Liver (tissue), 9 donors: ENCODE measurements around the gene BTRC. TPM values are rescaled to one million over a fixed set of nuclear protein-coding genes. Genes with fewer than 3 reads are reported as not detected.
A peak's percentile ranks its signal among the peaks of the same experiment; 100 is the strongest.

ENCODE experiments used
- DNase-seq: peaks from one replicate; pipeline ENCODE4 v3.0.0-alpha.2; 2017; ENCODE audit warnings: low spot score
- H3K27ac ChIP-seq, 2 donors: one replicate each; pipeline ENCODE4 v1.7.0; 2013; ENCODE audit warnings: inconsistent platforms in 2 of 2, low read length in 2 of 2, control low read depth in 1 of 2, low read depth in 1 of 2, mild to moderate bottlenecking in 1 of 2
- H3K27me3 ChIP-seq, 4 donors: one replicate each; pipeline versions ENCODE4 v1.6.1 to v1.7.0; 2013; ENCODE audit warnings: low read length in 3 of 4, inconsistent platforms in 1 of 4, mild to moderate bottlenecking in 1 of 4, moderate library complexity in 1 of 4; ENCODE audit not compliant: control insufficient read depth in 4 of 4, insufficient read depth in 4 of 4
- H3K36me3 ChIP-seq, 4 donors: one replicate each; pipeline versions ENCODE4 v1.6.1 to v1.7.0; 2013; ENCODE audit warnings: low read length in 3 of 4, mild to moderate bottlenecking in 3 of 4, low read depth in 1 of 4, moderate library complexity in 1 of 4; ENCODE audit not compliant: control insufficient read depth in 4 of 4, insufficient read depth in 3 of 4
- H3K4me1 ChIP-seq, 4 donors: one replicate each; pipeline versions ENCODE4 v1.6.1 to v1.7.0; 2013; ENCODE audit warnings: low read length in 3 of 4, mild to moderate bottlenecking in 3 of 4, moderate library complexity in 1 of 4; ENCODE audit not compliant: control insufficient read depth in 4 of 4, insufficient read depth in 4 of 4
- H3K4me3 ChIP-seq, 3 donors: one replicate each; pipeline versions ENCODE4 v1.6.1 to v1.7.0; 2013; ENCODE audit warnings: low read length in 3 of 3, control low read depth in 1 of 3, low read depth in 1 of 3, mild to moderate bottlenecking in 1 of 3
- H3K9ac ChIP-seq, 2 donors: one replicate each; pipeline ENCODE4 v1.7.0; 2013; ENCODE audit warnings: low read length in 2 of 2, mild to moderate bottlenecking in 2 of 2, moderate library complexity in 2 of 2, control low read depth in 1 of 2, low read depth in 1 of 2
- H3K9me3 ChIP-seq, 4 donors: one replicate each; pipeline versions ENCODE4 v1.6.1 to v1.7.0; 2013; ENCODE audit warnings: low read length in 3 of 4; ENCODE audit not compliant: control insufficient read depth in 4 of 4
- CTCF ChIP-seq: fragments of 150-350 bp; IDR thresholded peaks from 2 replicates; pipeline ENCODE4 v1.5.1; 2017; ENCODE audit warnings: improper control_type of control experiment, low read depth, low read length; ENCODE audit not compliant: missing input control
- EGR1 ChIP-seq, 2 donors: IDR thresholded peaks; 2 replicates each; pipeline ENCODE4 v1.6.1; 2016 to 2018; ENCODE audit warnings: antibody characterized with exemption in 2 of 2, low read depth in 2 of 2
- FOXA2 ChIP-seq: IDR thresholded peaks from 2 replicates; pipeline ENCODE4 v1.6.1; 2016; ENCODE audit warnings: antibody characterized with exemption
- GABPA ChIP-seq, 2 donors: IDR thresholded peaks in 1 of 2; conservative IDR thresholded peaks in 1 of 2; 2 replicates each; pipeline ENCODE4 v1.6.1; 2016; ENCODE audit warnings: antibody characterized with exemption in 2 of 2, mild to moderate bottlenecking in 1 of 2, moderate library complexity in 1 of 2
- JUND ChIP-seq, 2 donors: IDR thresholded peaks; 2 replicates each; pipeline ENCODE4 v1.6.1; 2016; ENCODE audit warnings: antibody characterized with exemption in 2 of 2
- NR2F2 ChIP-seq: IDR thresholded peaks from 2 replicates; pipeline ENCODE4 v1.6.1; 2016; ENCODE audit warnings: antibody characterized with exemption
- REST ChIP-seq: IDR thresholded peaks from 2 replicates; pipeline ENCODE4 v1.6.1; 2016; ENCODE audit warnings: antibody characterized with exemption, mild to moderate bottlenecking
- RXRA ChIP-seq, 2 donors: IDR thresholded peaks; 2 replicates each; pipeline ENCODE4 v1.6.1; 2017 to 2018; ENCODE audit warnings: antibody characterized with exemption in 2 of 2, mild to moderate bottlenecking in 1 of 2
- SP1 ChIP-seq: IDR thresholded peaks from 2 replicates; pipeline ENCODE4 v1.6.1; 2018; ENCODE audit warnings: antibody characterized with exemption, mild to moderate bottlenecking
- TAF1 ChIP-seq: conservative IDR thresholded peaks from 2 replicates; pipeline ENCODE4 v1.6.1; 2016; ENCODE audit warnings: antibody characterized with exemption, mild to moderate bottlenecking
- YY1 ChIP-seq: IDR thresholded peaks from 2 replicates; pipeline ENCODE4 v1.6.1; 2016; ENCODE audit warnings: antibody characterized with exemption, mild to moderate bottlenecking
- ZBTB33 ChIP-seq: IDR thresholded peaks from 2 replicates; pipeline ENCODE4 v1.6.1; 2016; ENCODE audit warnings: antibody characterized with exemption
- WGBS: extraction: QIAGEN DNeasy Blood & Tissue Kit; methylation state at CpG from one replicate; pipeline ENCODE4 v1.1.7; 2013; 5-methylcytosine and 5-hydroxymethylcytosine counted together
- polyA plus RNA-seq, 2 donors: library from polyadenylated mRNA; stranded (reverse) in 1 of 2; unstranded in 1 of 2; fragments of 200-250 nt in 1 of 2; fragments of >200 nt in 1 of 2; fragmentation: Nextera tagmentation in 1 of 2; extraction: Ambion mirVana in 1 of 2; gene quantifications; one replicate each; pipeline versions ENCODE4 v1.2.1 to v1.2.3, GENCODE V29; 2013 to 2015
- total RNA-seq, 2 donors: library from RNA; depleted of rRNA; stranded (reverse); fragments of >200 nt; gene quantifications; one replicate each; pipeline ENCODE4 v1.2.3, GENCODE V29; 2014
- TF ChIP-seq, protein P1 (sequence below): IDR thresholded peaks from 2 replicates; pipeline ENCODE4 v1.6.1; 2016; ENCODE audit warnings: antibody characterized with exemption
- TF ChIP-seq, protein P2 (sequence below): IDR thresholded peaks from 2 replicates; pipeline ENCODE4 v1.6.1; 2016; ENCODE audit warnings: antibody characterized with exemption
- donor health status: healthy.
- donor health status: healthy.
- donor health status: healthy.
- donor health status: healthy.
- donor health status: healthy.

The BTRC gene
- total and polyA plus RNA-seq, 4 donors = 2.7 to 28.2 (median 5.9) TPM

DNA sequence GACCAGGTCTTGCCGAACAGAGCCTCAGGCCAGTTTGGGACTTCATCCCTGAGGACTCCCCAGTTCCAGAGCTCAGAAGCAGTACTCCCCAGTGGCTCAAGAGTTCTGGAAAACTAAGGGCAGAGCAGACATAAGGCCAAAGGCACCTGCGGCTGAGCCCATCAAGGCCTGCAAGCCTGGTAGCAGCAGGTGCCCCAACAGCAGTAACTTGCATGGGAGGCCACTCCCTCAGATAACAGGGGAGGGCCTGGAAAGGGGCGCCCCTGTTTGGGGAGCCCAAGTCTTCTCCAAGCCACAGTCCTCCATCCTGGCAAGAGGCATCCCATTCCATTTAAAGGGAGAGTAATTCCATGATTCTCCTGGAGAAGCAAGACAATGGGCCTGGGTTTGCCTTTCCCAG, 221.1 kb downstream of the BTRC start:
- WGBS = 93% methylated on average over 3 of the region's 3 CpGs
- no peak overlapping the region for H3K9ac ChIP-seq
- peaks cover 0 to 29% (median 2%) of the 10 kb centered on the region in 4 donors for H3K36me3 ChIP-seq
- H3K27me3 ChIP-seq = no peaks in the 10 kb centered on the region
- peaks cover 3 to 9% (median 4%) of the 10 kb centered on the region in 4 donors for H3K4me1 ChIP-seq
- no peak overlapping the region for H3K27ac ChIP-seq
- no peak for DNase-seq
- no peak overlapping the region for H3K4me3 ChIP-seq
- H3K9me3 ChIP-seq = peaks cover 5 to 10% (median 8%) of the 10 kb centered on the region in 4 donors
- TF ChIP-seq CTCF = no peak
- TF ChIP-seq REST = no peak
- no peak for TF ChIP-seq EGR1 (IDR thresholded peaks at IDR 0.05; ENCODE audit: low read depth in 2 of 2)
- no peak for TF ChIP-seq FOXA2
- TF ChIP-seq YY1 = no peak
- no peak for TF ChIP-seq GABPA (IDR thresholded peaks at IDR 0.05 in 1 of 2, conservative IDR thresholded peaks at IDR 0.05 in 1 of 2)
- TF ChIP-seq JUND (IDR thresholded peaks at IDR 0.05) = no peak

GRCh38 chr10:101575580-101576210, 221.7 kb downstream of the BTRC start:
- Histone ChIP-seq H3K36me3 (peaks cover 0 to 35% (median 2%) of the 10 kb centered on the region in 4 donors), H3K27me3 (no peaks in the 10 kb centered on the region), H3K9ac (no peak overlapping the region), H3K4me3 (no peak overlapping the region), H3K27ac (no peak overlapping the region), H3K4me1 (peaks cover 0 to 3% (median under 1%) of the 10 kb centered on the region in 4 donors), H3K9me3 (peaks cover 5 to 10% (median 8%) of the 10 kb centered on the region in 4 donors)
- no peak for TF ChIP-seq TAF1
- 95% methylated on average over 7 of the region's 7 CpGs for WGBS
- peak; percentile 69 for DNase-seq

- Histone ChIP-seq H3K9me3 (peaks cover 5 to 10% (median 8%) of the 10 kb centered on the region in 4 donors), H3K4me1 (no peaks in the 10 kb centered on the region), H3K27ac (no peak overlapping the region), H3K9ac (no peak overlapping the region), H3K36me3 (peaks cover 0 to 40% (median 3%) of the 10 kb centered on the region in 4 donors), H3K27me3 (no peaks in the 10 kb centered on the region), H3K4me3 (no peak overlapping the region)
- whole genome bisulfite sequencing = 93% methylated on average over 7 of the region's 7 CpGs
- no peak for DNase-seq
- TF ChIP-seq NR2F2 (no peak), ZBTB33 (no peak), RXRA (IDR thresholded peaks at IDR 0.05) (no peak), SP1 (no peak), REST (no peak), EGR1 (IDR thresholded peaks at IDR 0.05; ENCODE audit: low read depth in 2 of 2) (no peak), YY1 (no peak), FOXA2 (no peak), JUND (IDR thresholded peaks at IDR 0.05) (no peak)
- TF ChIP-seq, protein P1, sequence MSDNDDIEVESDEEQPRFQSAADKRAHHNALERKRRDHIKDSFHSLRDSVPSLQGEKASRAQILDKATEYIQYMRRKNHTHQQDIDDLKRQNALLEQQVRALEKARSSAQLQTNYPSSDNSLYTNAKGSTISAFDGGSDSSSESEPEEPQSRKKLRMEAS = no peak
- TF ChIP-seq, protein P2, sequence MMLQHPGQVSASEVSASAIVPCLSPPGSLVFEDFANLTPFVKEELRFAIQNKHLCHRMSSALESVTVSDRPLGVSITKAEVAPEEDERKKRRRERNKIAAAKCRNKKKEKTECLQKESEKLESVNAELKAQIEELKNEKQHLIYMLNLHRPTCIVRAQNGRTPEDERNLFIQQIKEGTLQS = no peak
Measured at GRCh38 chr10:101576211-101576863, 222.4 kb downstream of the BTRC start.
